B cell (primary cell): ENCODE results near the gene CD101.

ENCODE experiments used
- EZH2 ChIP-seq: IDR thresholded peaks from 2 replicates; pipeline ENCODE4 v1.6.1; 2012; ENCODE audit warnings: borderline replicate concordance, low read depth, mild to moderate bottlenecking, moderate library complexity, low read length; ENCODE audit not compliant: insufficient read depth, poor library complexity, severe bottlenecking
- TF ChIP-seq, protein P1 (sequence below): fragments of 200-600 bp; IDR thresholded peaks from one replicate; pipeline ENCODE4 v1.8.0; 2022; ENCODE audit warnings: antibody characterized with exemption, mild to moderate bottlenecking

- TF ChIP-seq, protein P1, sequence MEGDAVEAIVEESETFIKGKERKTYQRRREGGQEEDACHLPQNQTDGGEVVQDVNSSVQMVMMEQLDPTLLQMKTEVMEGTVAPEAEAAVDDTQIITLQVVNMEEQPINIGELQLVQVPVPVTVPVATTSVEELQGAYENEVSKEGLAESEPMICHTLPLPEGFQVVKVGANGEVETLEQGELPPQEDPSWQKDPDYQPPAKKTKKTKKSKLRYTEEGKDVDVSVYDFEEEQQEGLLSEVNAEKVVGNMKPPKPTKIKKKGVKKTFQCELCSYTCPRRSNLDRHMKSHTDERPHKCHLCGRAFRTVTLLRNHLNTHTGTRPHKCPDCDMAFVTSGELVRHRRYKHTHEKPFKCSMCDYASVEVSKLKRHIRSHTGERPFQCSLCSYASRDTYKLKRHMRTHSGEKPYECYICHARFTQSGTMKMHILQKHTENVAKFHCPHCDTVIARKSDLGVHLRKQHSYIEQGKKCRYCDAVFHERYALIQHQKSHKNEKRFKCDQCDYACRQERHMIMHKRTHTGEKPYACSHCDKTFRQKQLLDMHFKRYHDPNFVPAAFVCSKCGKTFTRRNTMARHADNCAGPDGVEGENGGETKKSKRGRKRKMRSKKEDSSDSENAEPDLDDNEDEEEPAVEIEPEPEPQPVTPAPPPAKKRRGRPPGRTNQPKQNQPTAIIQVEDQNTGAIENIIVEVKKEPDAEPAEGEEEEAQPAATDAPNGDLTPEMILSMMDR: no peak
- no peak for TF ChIP-seq EZH2
Measured at GRCh38 chr1:116952738-116953275, 48.8 kb upstream of the CD101 start.
